EH (cell line): ENCODE data around the gene TRO.

ENCODE experiments used
- DNase-seq: peaks from one replicate; pipeline ENCODE4 v3.0.0-alpha.2; 2015; ENCODE audit warnings: low read depth

The TRO gene

DNA sequence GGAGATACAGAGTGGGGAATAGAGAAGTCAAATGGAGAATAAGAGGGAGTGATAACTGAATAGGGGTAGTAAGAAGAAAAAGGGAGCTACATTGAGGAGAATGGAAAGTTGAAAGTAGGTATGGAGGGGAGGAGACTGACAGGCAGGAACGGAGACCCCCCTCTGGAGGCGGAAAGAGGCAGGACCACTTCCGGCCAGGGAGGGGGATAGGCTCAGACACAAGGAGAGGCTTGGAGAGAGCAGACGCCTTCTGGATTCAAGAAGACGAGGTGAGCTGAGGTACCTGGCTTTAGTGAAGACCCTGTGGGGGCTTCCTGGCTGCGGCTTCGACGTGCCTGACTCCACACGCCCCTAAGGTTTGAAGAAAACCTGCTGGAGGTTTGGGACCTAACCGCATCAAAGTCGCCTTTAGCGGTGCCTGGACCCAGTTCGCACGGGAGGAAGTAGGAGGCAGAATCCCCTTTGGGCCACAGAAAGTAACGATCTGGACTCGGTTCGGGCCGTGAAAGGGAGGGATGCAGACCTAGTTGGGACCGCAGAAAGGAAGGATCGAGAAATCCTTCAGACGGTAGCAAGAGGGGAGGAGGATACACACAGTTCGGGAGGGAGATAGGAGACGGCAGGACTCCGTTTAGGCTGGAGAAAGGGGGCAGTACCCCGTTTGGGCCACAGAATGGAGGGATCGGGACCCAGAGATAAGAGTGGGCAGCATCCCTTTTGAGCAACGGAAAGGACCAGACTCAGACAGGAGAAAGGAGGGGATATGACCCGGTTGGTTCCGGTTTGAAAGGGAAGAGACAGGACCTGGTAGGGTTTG lies at the start of gene TRO:
TSS of gene TRO (plus strand) at position 215 of the 817 bp plus-strand sequence. CDS start 1,423 bp downstream, outside the sequence.
- peak; percentile 6 for DNase-seq

- no peak for DNase-seq
These were observed 34.9 kb upstream of the TRO start for GRCh38 chrX:54885740-54886139.

GRCh38 chrX:54891573-54891972 lies 29.1 kb upstream of the TRO start:
- peak; percentile 47 for DNase-seq

DNA sequence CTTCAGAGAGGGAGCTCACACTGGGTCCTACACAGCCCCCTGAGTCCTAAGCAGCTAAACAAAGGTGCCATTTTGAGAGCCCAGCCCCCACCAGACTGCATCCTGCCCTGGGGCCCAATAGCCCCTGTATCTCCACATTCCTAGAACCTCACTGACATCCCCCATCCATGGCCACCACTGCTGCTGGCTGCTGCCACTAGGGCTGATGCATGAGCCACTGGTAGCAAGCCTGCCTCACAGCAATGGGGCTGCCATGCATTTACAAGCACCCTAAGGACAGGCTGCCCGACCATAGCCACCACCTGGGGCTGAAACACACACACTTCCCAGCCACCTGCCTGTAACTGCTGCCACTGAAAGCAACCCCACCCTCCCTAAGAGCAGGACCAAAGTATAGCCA lies 26.5 kb upstream of the TRO start:
- no peak for DNase-seq

DNA sequence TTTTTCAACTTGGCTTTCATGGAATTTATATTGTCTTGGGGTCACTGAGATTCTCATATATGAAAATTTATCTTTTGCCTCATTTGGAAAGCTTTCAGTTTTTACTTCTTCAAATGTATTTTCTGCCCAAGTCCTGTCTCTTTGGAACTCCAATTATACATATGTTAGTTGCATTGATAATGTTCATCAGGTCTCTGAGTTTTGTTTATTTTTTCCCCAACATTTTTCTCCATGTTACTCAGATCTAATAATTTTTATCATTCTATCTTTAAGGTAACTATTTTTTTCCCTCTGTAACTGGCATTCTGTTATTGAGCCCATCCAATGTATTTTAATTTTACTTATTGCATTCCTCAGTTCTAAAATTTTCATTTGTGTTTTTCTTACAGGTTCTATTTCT lies 10.7 kb upstream of the TRO start:
- DNase-seq: no peak

DNA sequence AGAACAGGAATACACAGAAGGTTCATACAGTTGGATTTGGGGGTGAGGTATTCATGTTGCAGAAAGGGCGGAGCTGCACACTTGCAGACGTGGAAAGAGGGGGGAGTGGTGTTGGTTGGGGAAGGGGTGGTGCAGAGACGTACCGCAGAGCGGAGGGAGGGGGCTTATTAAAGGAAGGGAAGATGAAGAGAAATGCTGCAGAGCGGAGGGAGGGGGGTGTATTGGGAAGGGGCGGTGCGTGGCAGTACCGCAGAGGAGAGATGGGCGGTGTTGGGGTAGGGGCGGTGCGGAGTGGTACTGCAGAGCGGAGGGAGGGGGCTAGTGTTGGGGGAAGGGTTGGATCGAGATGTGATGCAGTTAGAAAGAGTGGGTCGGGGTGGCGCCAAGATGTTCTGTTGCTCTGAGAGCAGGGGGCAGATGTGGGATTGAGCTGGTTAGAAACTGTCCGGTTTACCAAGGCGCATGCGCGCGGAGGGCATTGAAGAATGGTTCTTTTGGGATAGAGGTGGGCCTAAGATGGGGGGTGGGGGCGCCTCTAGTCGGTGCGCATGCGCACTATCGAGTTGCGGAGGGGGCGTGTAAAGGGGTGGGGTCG lies 900 bp downstream of the TRO start:
- DNase-seq: peak; percentile 66

DNA sequence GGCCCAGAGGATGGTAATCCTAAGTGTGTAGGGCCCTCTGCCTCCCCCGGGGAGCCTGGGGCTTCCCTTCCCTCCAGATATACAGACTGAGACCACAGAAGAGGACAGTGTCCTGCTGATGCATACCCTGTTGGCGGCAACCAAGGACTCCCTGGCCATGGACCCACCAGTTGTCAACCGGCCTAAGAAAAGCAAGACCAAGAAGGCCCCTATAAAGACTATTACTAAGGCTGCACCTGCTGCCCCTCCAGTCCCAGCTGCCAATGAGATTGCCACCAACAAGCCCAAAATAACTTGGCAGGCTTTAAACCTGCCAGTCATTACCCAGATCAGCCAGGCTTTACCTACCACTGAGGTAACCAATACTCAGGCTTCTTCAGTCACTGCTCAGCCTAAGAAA lies 1.9 kb downstream of the TRO start:
- no peak for DNase-seq

DNA sequence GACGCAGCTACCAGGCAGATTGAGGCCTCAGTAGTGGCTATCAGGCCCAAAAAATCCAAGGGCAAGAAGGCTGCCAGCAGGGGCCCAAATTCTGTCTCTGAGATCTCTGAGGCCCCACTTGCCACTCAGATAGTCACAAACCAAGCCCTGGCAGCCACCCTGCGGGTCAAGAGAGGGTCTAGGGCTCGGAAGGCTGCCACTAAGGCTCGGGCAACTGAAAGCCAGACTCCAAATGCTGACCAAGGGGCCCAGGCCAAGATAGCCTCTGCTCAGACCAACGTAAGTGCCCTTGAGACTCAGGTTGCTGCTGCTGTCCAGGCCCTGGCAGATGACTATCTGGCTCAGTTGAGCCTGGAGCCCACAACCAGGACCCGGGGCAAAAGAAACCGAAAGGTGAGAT lies 2.8 kb downstream of the TRO start:
- DNase-seq: no peak

- DNase-seq: no peak
These were observed 6.4 kb downstream of the TRO start for GRCh38 chrX:54926978-54927377.

GRCh38 chrX:54928876-54929275 lies 8.3 kb downstream of the TRO start:
- no peak for DNase-seq

DNA sequence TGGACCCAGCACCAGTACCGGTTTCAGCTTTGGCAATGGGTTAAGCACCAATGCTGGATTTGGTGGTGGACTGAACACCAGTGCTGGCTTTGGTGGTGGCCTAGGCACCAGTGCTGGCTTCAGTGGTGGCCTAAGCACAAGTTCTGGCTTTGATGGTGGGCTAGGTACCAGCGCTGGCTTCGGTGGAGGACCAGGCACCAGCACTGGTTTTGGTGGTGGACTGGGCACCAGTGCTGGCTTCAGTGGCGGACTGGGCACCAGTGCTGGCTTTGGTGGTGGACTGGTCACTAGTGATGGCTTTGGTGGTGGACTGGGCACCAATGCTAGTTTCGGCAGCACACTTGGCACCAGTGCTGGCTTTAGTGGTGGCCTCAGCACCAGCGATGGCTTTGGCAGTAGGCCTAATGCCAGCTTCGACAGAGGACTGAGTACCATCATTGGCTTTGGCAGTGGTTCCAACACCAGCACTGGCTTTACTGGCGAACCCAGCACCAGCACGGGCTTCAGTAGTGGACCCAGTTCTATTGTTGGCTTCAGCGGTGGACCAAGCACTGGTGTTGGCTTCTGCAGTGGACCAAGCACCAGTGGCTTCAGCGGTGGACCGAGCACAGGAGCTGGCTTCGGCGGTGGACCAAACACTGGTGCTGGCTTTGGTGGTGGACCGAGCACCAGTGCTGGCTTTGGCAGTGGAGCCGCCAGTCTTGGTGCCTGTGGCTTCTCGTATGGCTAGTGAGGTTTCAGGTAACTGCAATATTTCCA lies 9.8 kb downstream of the TRO start:
- no peak for DNase-seq

DNA sequence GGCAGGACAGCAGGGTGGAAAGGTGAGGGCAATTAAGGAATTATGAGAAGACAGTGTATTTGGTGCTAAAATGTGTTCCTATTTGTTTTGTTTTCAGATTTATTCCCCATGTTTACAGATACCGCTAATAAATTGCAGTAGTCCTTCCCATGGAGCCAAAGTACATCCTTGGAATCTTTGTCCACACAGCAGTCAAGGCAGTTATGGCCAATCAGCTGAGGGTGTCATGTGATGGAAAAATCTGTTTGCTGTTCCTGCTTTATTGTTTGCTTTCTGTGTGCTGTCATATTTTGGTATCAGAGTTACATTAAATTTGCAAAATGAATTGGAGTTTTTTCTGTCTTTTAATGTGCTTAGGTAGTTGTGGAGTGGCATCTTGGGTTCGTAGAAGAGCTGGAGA lies 10.5 kb downstream of the TRO start:
- DNase-seq: no peak

DNA sequence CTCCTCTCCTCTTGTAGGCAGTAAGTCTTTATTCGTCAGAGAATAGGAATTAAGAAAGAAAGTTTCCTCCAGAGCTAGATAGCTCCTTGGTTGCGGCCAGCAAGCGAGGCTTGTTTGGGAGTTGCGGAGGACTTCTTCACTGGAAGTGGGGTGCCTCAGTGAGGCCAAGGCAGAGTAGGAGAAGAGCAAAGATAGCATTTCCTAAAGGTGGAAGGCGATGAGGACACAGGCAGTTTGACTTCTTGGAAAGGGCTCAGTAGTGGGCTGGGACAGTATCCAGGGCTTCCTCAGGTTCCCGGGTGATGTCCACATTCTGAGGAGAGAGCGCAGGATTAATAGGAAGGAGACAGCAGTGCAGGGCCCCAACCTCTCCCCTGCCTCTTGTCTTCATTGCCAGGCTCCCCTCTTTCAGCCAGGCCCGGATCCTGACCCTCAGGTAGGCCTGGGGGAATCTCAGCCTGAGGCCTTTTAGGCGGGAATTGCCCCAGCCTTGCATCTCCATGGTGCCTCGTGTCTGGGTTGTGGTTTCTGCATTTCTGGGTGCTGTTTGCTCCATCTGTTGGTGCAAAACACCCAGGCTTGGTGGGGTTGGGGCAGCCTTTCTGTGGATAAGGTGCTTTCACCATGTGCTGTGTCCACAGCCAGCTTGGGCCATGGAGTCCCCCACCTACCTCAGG lies 12.7 kb downstream of the TRO start:
- DNase-seq: no peak

DNA sequence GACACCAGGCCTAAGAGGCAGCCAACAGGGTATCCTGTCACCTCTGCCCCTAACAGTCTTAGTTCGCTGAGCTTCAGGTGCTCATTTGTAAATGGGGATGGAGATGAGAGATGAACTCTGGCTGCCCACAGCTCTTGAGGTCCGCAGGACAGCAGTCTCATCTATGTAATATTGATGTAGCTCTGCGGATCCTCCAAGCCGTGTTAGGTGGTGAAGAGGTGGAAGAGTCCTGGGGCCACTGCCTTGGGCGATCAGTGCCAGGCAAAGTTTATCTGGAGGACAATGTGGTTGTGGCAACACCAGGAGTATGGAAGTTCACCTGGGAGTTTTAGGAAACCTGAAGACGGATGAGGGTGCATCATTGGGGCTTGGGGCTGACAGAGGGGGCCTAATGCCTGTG lies 13.4 kb downstream of the TRO start:
- DNase-seq: no peak

DNA sequence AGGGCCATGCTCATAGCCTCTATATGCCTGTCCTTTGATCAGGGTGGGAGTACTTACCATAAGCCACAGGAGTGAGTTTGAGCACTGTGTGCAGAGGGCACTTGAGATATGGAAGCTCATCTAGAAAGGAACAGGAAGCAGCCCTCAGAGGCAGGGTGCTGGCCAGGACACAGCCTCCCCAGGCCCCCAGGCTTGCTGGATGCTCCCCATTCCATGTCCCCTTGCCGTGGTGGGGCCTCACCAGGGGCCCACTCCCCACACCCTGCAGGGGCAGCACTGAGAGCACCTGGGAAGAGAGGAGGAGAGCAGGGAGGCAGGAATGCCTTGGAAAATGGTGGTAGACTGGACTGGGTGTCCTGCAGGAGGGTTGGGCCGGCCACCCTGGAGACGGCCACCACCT lies 14.3 kb downstream of the TRO start:
- DNase-seq: no peak

DNA sequence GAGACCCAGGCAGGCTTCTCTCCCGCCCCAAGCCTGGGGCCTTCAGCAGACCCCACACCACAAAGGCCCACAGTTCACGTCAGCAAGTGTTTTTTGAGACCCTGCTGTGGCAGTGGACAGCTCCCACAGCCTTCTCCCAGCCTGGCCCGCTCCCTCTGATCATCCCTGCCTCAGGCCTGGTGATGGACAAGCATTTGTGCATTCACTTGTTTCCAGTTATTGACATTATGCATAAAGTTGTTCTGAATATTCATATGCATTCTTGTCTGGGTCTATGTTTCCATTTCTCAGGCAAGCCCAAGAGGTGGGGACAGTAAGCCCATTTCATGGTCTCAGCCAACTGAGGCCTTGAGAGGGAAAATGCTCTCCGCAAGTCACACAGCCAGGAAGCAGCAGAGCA lies 14.7 kb downstream of the TRO start:
- DNase-seq: no peak

DNA sequence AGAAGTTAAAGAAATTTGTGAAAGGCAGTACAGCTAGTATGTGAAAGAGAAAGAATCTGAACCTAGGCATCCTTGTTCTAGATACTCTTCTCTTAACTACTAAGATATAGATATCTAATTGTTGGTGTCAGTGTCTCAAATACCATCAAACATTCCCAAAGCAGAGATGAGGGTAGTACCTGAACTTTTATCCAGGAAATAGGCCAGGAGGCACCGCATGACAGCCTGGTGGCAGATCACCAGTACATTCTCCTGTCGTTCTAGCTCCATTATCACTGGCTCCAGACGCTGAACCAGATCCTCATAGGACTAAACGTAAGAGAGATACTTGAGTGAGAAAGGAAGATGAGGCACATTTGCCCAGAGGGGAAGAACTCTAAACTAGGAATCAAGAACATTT lies 16.8 kb downstream of the TRO start:
- no peak for DNase-seq

DNA sequence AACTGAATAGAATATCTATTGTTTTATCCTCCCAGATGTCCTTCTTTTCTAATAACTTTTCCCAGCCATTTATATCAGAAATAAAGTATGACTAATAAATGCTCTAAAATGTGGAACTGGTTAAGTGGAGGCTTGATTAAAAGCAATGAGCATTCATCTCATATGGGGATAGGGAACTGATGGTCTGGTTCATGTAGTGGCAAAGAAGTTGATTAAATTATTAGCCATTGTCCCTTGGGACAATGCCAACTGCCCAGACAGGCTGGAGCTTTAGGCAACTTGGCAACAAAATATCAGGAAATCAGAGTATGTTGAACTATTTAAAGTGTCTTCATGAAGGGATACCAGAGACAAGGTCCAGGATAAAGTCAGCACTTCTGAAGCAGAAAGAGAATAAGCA lies 24.2 kb downstream of the TRO start:
- no peak for DNase-seq

GRCh38 chrX:54945224-54945623 lies 24.6 kb downstream of the TRO start:
- DNase-seq: no peak

- DNase-seq: no peak
These were observed 30.2 kb downstream of the TRO start for GRCh38 chrX:54950730-54951375.

DNA sequence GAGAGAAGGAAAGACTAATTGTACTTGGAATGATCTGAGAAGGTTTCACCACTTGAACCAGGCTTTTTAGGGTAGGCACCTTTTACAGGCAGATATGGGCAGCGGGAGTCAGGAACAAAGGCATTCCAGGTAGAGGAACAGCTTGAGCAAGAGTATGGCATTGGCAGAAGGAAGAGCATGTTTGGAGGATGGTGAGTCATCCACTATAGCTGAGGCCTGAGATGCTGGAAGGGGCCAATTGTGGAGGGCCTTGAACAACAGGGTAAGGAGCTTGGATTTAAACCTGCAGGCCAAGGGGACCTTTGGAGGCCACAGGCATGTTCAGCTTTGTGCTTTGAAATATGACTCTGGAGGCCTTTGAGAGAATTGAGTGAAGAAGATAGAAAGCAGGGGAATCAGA lies 41.1 kb downstream of the TRO start:
- DNase-seq: no peak
